A673 (cell line): ENCODE data around the gene ZFYVE1.
"Not testable (repeated sequence)": the region's sequence is repeated elsewhere in the genome, so short reads cannot be mapped to it uniquely, and the experiment has no call there.

Experiments used
- CTCF ChIP-seq: fragments of 300-800, 200-600 bp; sonication (generic); conservative IDR thresholded peaks from 2 replicates; pipeline ENCODE4 v1.5.1; 2017; ENCODE audit warnings: low read depth, mild to moderate bottlenecking, antibody characterized with exemption, low read length, moderate library complexity, mixed read lengths
- EZH2 ChIP-seq: fragments of 200-600 bp; sonication (generic); IDR thresholded peaks from 2 replicates; pipeline ENCODE4 v1.6.1; 2017; ENCODE audit warnings: borderline replicate concordance, low read depth, mild to moderate bottlenecking, mixed read lengths, antibody characterized with exemption, low read length; ENCODE audit not compliant: poor library complexity, severe bottlenecking

DNA sequence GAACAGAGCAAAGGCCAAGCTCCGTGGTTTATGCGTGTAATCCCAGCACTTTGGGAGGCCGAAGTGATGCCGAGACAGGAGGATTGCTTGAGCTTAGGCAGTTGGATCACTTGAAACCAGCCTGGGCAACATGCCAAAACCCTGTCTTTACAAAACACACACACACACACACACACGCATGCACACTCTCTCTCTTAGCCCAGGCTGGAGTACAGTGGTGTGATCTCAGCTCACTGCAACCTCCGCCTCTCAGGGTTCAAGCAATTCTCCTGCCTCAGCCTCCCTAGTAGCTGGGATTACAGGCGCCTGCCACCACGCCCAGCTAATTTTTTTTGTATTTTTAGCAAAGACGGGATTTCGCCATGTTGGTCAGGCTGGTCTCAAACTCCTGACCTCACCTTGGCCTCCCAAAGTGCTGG lies 64.6 kb downstream of the ZFYVE1 start:
- TF ChIP-seq CTCF, EZH2: not testable (repeated sequence)
